GM23338 (cell line): ENCODE results near the gene RPL37A. TPM values are rescaled to one million over a fixed set of nuclear protein-coding genes. Genes with fewer than 3 reads are reported as not detected.

Experiments used
- ATAC-seq: fragments of 200-7000 bp; cut with Tn5 transposase; 3 replicates; pipeline ENCODE4 v1.9.1; 2020
- DNase-seq: peaks from one replicate; pipeline ENCODE4 v3.0.0-alpha.2; 2015; ENCODE audit warnings: low spot score
- H2AFZ ChIP-seq: fragments of 200-600 bp; sonication (generic); 2 replicates; pipeline ENCODE4 v1.8.0; 2016; ENCODE audit warnings: antibody characterized with exemption, mild to moderate bottlenecking, moderate library complexity
- H3F3A ChIP-seq: fragments of 200-600 bp; sonication (generic); replicated peaks from 2 replicates; pipeline ENCODE4 v1.8.0; 2017; ENCODE audit warnings: antibody characterized with exemption, mixed run types, low read depth
- H3K27ac ChIP-seq: fragments of 200-600 bp; sonication (generic); 2 replicates; pipeline ENCODE4 v1.6.1; 2016; ENCODE audit warnings: low read depth
- H3K27me3 ChIP-seq: fragments of 200-600 bp; sonication (generic); 2 replicates; pipeline ENCODE4 v1.8.0; 2016; ENCODE audit warnings: mild to moderate bottlenecking, mixed run types, moderate library complexity; ENCODE audit not compliant: insufficient read depth
- H3K36me3 ChIP-seq: fragments of 200-600 bp; sonication (generic); 2 replicates; pipeline ENCODE4 v1.8.0; 2016; ENCODE audit warnings: mild to moderate bottlenecking; ENCODE audit not compliant: insufficient read depth
- H3K4me1 ChIP-seq: fragments of 200-600 bp; sonication (generic); 2 replicates; pipeline ENCODE4 v1.8.0; 2016; ENCODE audit warnings: mild to moderate bottlenecking, moderate library complexity; ENCODE audit not compliant: insufficient read depth
- H3K4me2 ChIP-seq: fragments of 200-600 bp; sonication (generic); 2 replicates; pipeline ENCODE4 v1.7.1; 2017; ENCODE audit warnings: mixed run types
- H3K4me3 ChIP-seq: fragments of 200-600 bp; sonication (generic); 2 replicates; pipeline ENCODE4 v1.6.1; 2016; ENCODE audit warnings: mixed run types
- H3K79me2 ChIP-seq: fragments of 200-600 bp; sonication (generic); replicated peaks from 2 replicates; pipeline ENCODE4 v1.8.0; 2017; ENCODE audit warnings: mild to moderate bottlenecking; ENCODE audit not compliant: insufficient read depth
- H3K9me2 ChIP-seq: fragments of 200-600 bp; sonication (generic); 2 replicates; pipeline ENCODE4 v1.8.0; 2017; ENCODE audit not compliant: insufficient read depth
- H4K20me1 ChIP-seq: fragments of 200-600 bp; sonication (generic); replicated peaks from 2 replicates; pipeline ENCODE4 v1.8.0; 2017; ENCODE audit warnings: mild to moderate bottlenecking; ENCODE audit not compliant: insufficient read depth
- H3K27ac Mint-ChIP-seq: 2 replicates; pipeline ENCODE4 v1.8.0; 2020; ENCODE audit warnings: inconsistent platforms, mild to moderate bottlenecking, moderate library complexity, mixed read lengths
- H3K27me3 Mint-ChIP-seq: 3 replicates; pipeline ENCODE4 v1.8.0; 2022; ENCODE audit warnings: low read depth, mild to moderate bottlenecking, moderate library complexity, mixed read lengths, inconsistent platforms; ENCODE audit not compliant: insufficient read depth, poor library complexity
- H3K36me3 Mint-ChIP-seq: 3 replicates; pipeline ENCODE4 v1.8.0; 2021; ENCODE audit warnings: low read depth, mild to moderate bottlenecking, inconsistent platforms, moderate library complexity, mixed read lengths
- H3K4me1 Mint-ChIP-seq: 3 replicates; pipeline ENCODE4 v1.8.0; 2020; ENCODE audit warnings: mild to moderate bottlenecking, inconsistent platforms, mixed read lengths
- H3K4me3 Mint-ChIP-seq: 3 replicates; pipeline ENCODE4 v1.8.0; 2021; ENCODE audit warnings: moderate library complexity, mild to moderate bottlenecking, inconsistent platforms, mixed read lengths
- H3K9me3 Mint-ChIP-seq: 3 replicates; pipeline ENCODE4 v1.8.0; 2020; ENCODE audit warnings: moderate library complexity, mild to moderate bottlenecking, inconsistent platforms, mixed read lengths
- CREB1 ChIP-seq: fragments of 250-450 bp; sonication (Bioruptor Pico); IDR thresholded peaks from 2 replicates; pipeline ENCODE4 v1.5.0; 2020; ENCODE audit warnings: low read depth, mild to moderate bottlenecking, moderate library complexity
- CTCF ChIP-seq, 2 experiments: fragments of 200-600 bp in 1 of 2; sonication (generic) in 1 of 2; conservative IDR thresholded peaks; 2 replicates each; pipeline versions ENCODE4 v1.5.1 to v1.6.1; 2016 to 2017; ENCODE audit warnings: antibody characterized with exemption in 2 of 2, low read depth in 2 of 2, mild to moderate bottlenecking in 2 of 2, moderate library complexity in 1 of 2
- EZH2 ChIP-seq: fragments of 200-600 bp; sonication (generic); IDR thresholded peaks from one replicate; pipeline ENCODE4 v1.8.0; 2017; ENCODE audit warnings: antibody characterized with exemption, mild to moderate bottlenecking, low read depth; ENCODE audit not compliant: unreplicated experiment
- EZH2phosphoT487 ChIP-seq: fragments of 200-600 bp; sonication (generic); IDR thresholded peaks from one replicate; pipeline ENCODE4 v1.8.1; 2018; ENCODE audit warnings: antibody characterized with exemption; ENCODE audit not compliant: unreplicated experiment
- JUNB ChIP-seq: IDR thresholded peaks from one replicate; pipeline ENCODE4 v1.6.1; 2016; ENCODE audit warnings: antibody characterized with exemption; ENCODE audit not compliant: unreplicated experiment
- NANOG ChIP-seq: IDR thresholded peaks from 2 replicates; pipeline ENCODE4 v1.6.1; 2016; ENCODE audit warnings: antibody characterized with exemption, borderline replicate concordance
- POLR2AphosphoS5 ChIP-seq: IDR thresholded peaks from 2 replicates; pipeline ENCODE4 v1.6.1; 2016; ENCODE audit warnings: antibody characterized with exemption, low read depth
- STAT1 ChIP-seq: IDR thresholded peaks from one replicate; pipeline ENCODE4 v1.6.1; 2016; ENCODE audit warnings: antibody characterized with exemption; ENCODE audit not compliant: unreplicated experiment
- ZNF114 ChIP-seq: fragments of 250-450 bp; sonication (Bioruptor Pico); IDR thresholded peaks from 2 replicates; pipeline ENCODE4 v1.5.0; 2020; ENCODE audit warnings: mild to moderate bottlenecking, moderate library complexity
- ZNF331 ChIP-seq: fragments of 250-450 bp; sonication (Bioruptor Pico); IDR thresholded peaks from 2 replicates; pipeline ENCODE4 v1.5.0; 2020; ENCODE audit warnings: low read depth, mild to moderate bottlenecking, moderate library complexity
- ZNF462 ChIP-seq: fragments of 250-450 bp; sonication (Bioruptor Pico); IDR thresholded peaks from 2 replicates; pipeline ENCODE4 v1.5.0; 2020; ENCODE audit warnings: mild to moderate bottlenecking, moderate library complexity
- polyA plus RNA-seq: library from polyadenylated mRNA; unstranded; fragments of >200 nt; fragmentation: Nextera tagmentation; extraction: Ambion mirVana; gene quantifications from 2 replicates; pipeline ENCODE4 v1.2.1, GENCODE V29; 2016
- total RNA-seq: library from RNA; depleted of rRNA; stranded (reverse); fragments of >200 nt; shearing (Covaris generic); gene quantifications from 2 replicates; pipeline ENCODE4 v1.2.3, GENCODE V29; 2014
- TF ChIP-seq, protein P1 (sequence below): IDR thresholded peaks from 2 replicates; pipeline ENCODE4 v1.6.1; 2016; ENCODE audit warnings: antibody characterized with exemption
- TF ChIP-seq, protein P2 (sequence below): IDR thresholded peaks from one replicate; pipeline ENCODE4 v1.6.1; 2018; ENCODE audit warnings: antibody characterized with exemption; ENCODE audit not compliant: unreplicated experiment

The RPL37A gene
- total and polyA plus RNA-seq, 2 experiments from 2014 or later = 1,118 to 5,036 TPM

DNA sequence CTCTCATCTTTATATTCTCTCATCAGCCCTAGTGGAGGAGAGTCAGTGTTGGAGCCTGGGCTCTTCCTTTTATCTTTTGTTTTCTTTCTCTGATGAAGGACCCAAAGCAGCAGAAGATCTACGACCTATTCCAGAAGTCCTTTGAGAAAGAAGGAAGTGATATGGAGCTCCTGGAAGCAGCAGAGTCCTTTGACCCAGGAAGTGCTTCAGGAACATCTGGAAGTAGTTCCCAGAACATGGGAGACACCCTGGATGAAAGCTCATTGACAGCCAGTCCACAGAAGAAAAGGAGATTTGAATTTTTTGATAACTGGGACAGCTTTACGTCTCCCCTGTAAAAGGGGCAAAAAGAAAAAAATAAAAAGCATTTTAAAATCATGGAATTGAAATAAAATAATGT, 16.0 kb upstream of the RPL37A start:
- no peaks in the 10 kb centered on the region for H3K27me3 ChIP-seq
- Mint-ChIP-seq H3K27ac (no peak overlapping the region), H3K4me1 (peaks cover 9% of the 10 kb centered on the region), H3K36me3 (peaks cover 4% of the 10 kb centered on the region; the same call in 1 of the 3 replicates), H3K4me3 (no peak overlapping the region), H3K27me3 (no peaks in the 10 kb centered on the region), H3K9me3 (no peaks in the 10 kb centered on the region)
- no peak overlapping the region for H3K4me3 ChIP-seq
- 0 out of 2 replicates have a peak, but pooled peaks cover 4% of the 10 kb centered on the region for H4K20me1 ChIP-seq
- no peak for DNase-seq
- 0 out of 2 replicates have a peak, but pooled peaks cover 3% of the 10 kb centered on the region for H3K36me3 ChIP-seq
- no peaks in the 10 kb centered on the region for H3K9me2 ChIP-seq
- no peaks in the 10 kb centered on the region for H3F3A ChIP-seq
- no peak for ATAC-seq
- no peaks in the 10 kb centered on the region for H3K79me2 ChIP-seq
- H3K4me2 ChIP-seq = no peak overlapping the region
- H3K27ac ChIP-seq = no peak overlapping the region
- H3K4me1 ChIP-seq = peaks cover 6% of the 10 kb centered on the region; the same call in 1 of the 2 replicates
- TF ChIP-seq EZH2 = no peak
- TF ChIP-seq, protein P1, sequence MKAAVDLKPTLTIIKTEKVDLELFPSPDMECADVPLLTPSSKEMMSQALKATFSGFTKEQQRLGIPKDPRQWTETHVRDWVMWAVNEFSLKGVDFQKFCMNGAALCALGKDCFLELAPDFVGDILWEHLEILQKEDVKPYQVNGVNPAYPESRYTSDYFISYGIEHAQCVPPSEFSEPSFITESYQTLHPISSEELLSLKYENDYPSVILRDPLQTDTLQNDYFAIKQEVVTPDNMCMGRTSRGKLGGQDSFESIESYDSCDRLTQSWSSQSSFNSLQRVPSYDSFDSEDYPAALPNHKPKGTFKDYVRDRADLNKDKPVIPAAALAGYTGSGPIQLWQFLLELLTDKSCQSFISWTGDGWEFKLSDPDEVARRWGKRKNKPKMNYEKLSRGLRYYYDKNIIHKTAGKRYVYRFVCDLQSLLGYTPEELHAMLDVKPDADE = no peak
- no peak for TF ChIP-seq ZNF114
- TF ChIP-seq JUNB = no peak
- TF ChIP-seq ZNF462 = no peak
- TF ChIP-seq ZNF331 = no peak
- TF ChIP-seq POLR2AphosphoS5 = no peak
- no peak for TF ChIP-seq EZH2phosphoT487
- TF ChIP-seq CREB1 = no peak
- no peak for TF ChIP-seq CTCF (conservative IDR thresholded peaks at IDR 0.05; ENCODE audit: low read depth in 2 of 2)
- TF ChIP-seq STAT1 = no peak
- TF ChIP-seq, protein P2, sequence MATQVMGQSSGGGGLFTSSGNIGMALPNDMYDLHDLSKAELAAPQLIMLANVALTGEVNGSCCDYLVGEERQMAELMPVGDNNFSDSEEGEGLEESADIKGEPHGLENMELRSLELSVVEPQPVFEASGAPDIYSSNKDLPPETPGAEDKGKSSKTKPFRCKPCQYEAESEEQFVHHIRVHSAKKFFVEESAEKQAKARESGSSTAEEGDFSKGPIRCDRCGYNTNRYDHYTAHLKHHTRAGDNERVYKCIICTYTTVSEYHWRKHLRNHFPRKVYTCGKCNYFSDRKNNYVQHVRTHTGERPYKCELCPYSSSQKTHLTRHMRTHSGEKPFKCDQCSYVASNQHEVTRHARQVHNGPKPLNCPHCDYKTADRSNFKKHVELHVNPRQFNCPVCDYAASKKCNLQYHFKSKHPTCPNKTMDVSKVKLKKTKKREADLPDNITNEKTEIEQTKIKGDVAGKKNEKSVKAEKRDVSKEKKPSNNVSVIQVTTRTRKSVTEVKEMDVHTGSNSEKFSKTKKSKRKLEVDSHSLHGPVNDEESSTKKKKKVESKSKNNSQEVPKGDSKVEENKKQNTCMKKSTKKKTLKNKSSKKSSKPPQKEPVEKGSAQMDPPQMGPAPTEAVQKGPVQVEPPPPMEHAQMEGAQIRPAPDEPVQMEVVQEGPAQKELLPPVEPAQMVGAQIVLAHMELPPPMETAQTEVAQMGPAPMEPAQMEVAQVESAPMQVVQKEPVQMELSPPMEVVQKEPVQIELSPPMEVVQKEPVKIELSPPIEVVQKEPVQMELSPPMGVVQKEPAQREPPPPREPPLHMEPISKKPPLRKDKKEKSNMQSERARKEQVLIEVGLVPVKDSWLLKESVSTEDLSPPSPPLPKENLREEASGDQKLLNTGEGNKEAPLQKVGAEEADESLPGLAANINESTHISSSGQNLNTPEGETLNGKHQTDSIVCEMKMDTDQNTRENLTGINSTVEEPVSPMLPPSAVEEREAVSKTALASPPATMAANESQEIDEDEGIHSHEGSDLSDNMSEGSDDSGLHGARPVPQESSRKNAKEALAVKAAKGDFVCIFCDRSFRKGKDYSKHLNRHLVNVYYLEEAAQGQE = no peak
- no peak for TF ChIP-seq NANOG
- no peak overlapping the region for H2AFZ ChIP-seq
